Endothelial cell (in vitro differentiated cells): Measurements from ENCODE around the gene DIP2C. TPM values are rescaled to one million over a fixed set of nuclear protein-coding genes. Genes with fewer than 3 reads are reported as not detected.
A peak's percentile ranks its signal among the peaks of the same experiment; 100 is the strongest.

ENCODE experiments used
- DNase-seq: peaks from one replicate; pipeline ENCODE4 v3.0.0; 2021; ENCODE audit warnings: low spot score
- H3K27ac Mint-ChIP-seq: one replicate; pipeline ENCODE4 v1.8.0; 2021; ENCODE audit warnings: mixed read lengths, inconsistent platforms; ENCODE audit not compliant: unreplicated experiment
- H3K27me3 Mint-ChIP-seq: one replicate; pipeline ENCODE4 v1.8.0; 2021; ENCODE audit warnings: mild to moderate bottlenecking, moderate library complexity, mixed read lengths, inconsistent platforms; ENCODE audit not compliant: unreplicated experiment
- H3K36me3 Mint-ChIP-seq: one replicate; pipeline ENCODE4 v1.8.0; 2021; ENCODE audit warnings: mild to moderate bottlenecking, low read depth, mixed read lengths, inconsistent platforms; ENCODE audit not compliant: unreplicated experiment
- H3K4me1 Mint-ChIP-seq: one replicate; pipeline ENCODE4 v1.8.0; 2021; ENCODE audit warnings: mild to moderate bottlenecking, mixed read lengths, inconsistent platforms; ENCODE audit not compliant: unreplicated experiment
- H3K4me3 Mint-ChIP-seq: one replicate; pipeline ENCODE4 v1.8.0; 2021; ENCODE audit warnings: mild to moderate bottlenecking, mixed read lengths, inconsistent platforms; ENCODE audit not compliant: unreplicated experiment
- H3K9me3 Mint-ChIP-seq: one replicate; pipeline ENCODE4 v1.8.0; 2021; ENCODE audit warnings: mixed read lengths, inconsistent platforms; ENCODE audit not compliant: unreplicated experiment
- total RNA-seq: library from RNA; stranded (reverse); fragmentation: NEBNext Ultra II Directional; extraction: Animal tissue kit (Norgen Biotek cat#: 25700); gene quantifications from one replicate; pipeline ENCODE4 v1.2.1, GENCODE V29; 2021; ENCODE audit not compliant: unreplicated experiment
- TF ChIP-seq, protein P1 (sequence below): fragments of 200-600 bp; sonication (generic); IDR thresholded peaks from one replicate; pipeline ENCODE4 v1.5.0; 2021; ENCODE audit warnings: antibody characterized with exemption; ENCODE audit not compliant: unreplicated experiment

Gene DIP2C
- total RNA-seq, 1 donor from 2014 or later: 13.1 TPM

DNA sequence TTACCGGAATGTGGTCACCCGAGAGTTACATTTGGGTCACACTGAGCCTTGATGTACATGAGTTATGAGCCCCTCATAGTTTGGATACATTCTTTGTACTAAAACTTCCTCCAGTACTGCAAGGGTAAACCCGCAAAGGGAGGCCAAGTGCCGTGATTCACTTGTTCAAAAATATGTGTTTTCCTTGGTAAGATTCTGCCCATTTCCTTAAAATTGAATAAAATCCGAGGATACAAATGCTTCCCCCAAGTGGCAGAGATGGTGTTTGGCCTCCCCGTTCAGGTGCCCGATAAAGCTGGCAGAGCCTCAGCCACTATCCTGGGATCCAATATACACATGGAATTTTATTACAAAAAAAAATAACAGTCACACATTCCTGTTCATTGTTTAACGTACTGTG is 268.3 kb downstream of the DIP2C start:
- TF ChIP-seq, protein P1, sequence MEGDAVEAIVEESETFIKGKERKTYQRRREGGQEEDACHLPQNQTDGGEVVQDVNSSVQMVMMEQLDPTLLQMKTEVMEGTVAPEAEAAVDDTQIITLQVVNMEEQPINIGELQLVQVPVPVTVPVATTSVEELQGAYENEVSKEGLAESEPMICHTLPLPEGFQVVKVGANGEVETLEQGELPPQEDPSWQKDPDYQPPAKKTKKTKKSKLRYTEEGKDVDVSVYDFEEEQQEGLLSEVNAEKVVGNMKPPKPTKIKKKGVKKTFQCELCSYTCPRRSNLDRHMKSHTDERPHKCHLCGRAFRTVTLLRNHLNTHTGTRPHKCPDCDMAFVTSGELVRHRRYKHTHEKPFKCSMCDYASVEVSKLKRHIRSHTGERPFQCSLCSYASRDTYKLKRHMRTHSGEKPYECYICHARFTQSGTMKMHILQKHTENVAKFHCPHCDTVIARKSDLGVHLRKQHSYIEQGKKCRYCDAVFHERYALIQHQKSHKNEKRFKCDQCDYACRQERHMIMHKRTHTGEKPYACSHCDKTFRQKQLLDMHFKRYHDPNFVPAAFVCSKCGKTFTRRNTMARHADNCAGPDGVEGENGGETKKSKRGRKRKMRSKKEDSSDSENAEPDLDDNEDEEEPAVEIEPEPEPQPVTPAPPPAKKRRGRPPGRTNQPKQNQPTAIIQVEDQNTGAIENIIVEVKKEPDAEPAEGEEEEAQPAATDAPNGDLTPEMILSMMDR: no peak
- H3K9me3 Mint-ChIP-seq: no peaks in the 10 kb centered on the region
- no peak overlapping the region for H3K27ac Mint-ChIP-seq
- peaks cover 4% of the 10 kb centered on the region for H3K27me3 Mint-ChIP-seq
- no peak overlapping the region for H3K4me3 Mint-ChIP-seq
- H3K36me3 Mint-ChIP-seq: peaks cover 6% of the 10 kb centered on the region
- DNase-seq: no peak
- H3K4me1 Mint-ChIP-seq: no peaks in the 10 kb centered on the region

- H3K4me3 Mint-ChIP-seq: no peak overlapping the region
- no peak for DNase-seq
- peaks cover 4% of the 10 kb centered on the region for H3K27me3 Mint-ChIP-seq
- peaks cover 6% of the 10 kb centered on the region for H3K36me3 Mint-ChIP-seq
- H3K9me3 Mint-ChIP-seq: no peaks in the 10 kb centered on the region
- no peaks in the 10 kb centered on the region for H3K4me1 Mint-ChIP-seq
- H3K27ac Mint-ChIP-seq: no peak overlapping the region
- TF ChIP-seq, protein P1: no peak
Measured at GRCh38 chr10:420154-421121, 269.0 kb downstream of the DIP2C start.

DNA sequence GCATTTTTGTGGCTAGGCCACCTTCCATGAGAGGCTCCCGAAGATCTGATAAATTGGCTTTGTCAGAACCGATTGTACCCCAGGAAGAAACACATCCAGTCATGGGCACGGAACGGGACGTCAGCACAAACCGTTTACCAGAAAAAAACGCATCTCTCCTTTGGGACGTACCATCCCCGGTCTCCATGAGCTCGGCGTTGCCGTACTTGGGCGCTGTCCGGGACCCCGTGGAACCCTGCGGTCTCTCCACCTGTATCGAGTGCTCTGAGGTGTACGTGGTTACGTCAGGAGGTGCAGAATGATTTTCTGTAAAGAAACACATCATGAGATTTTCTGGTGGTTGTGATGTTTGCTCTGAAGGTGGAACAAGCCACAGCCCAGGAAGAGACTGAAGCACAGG is 270.6 kb downstream of the DIP2C start:
- no peak overlapping the region for H3K27ac Mint-ChIP-seq
- peaks cover 4% of the 10 kb centered on the region for H3K27me3 Mint-ChIP-seq
- DNase-seq: no peak
- no peaks in the 10 kb centered on the region for H3K4me1 Mint-ChIP-seq
- TF ChIP-seq, protein P1: no peak
- H3K36me3 Mint-ChIP-seq: peaks cover 7% of the 10 kb centered on the region
- H3K4me3 Mint-ChIP-seq: no peak overlapping the region
- no peaks in the 10 kb centered on the region for H3K9me3 Mint-ChIP-seq

DNA sequence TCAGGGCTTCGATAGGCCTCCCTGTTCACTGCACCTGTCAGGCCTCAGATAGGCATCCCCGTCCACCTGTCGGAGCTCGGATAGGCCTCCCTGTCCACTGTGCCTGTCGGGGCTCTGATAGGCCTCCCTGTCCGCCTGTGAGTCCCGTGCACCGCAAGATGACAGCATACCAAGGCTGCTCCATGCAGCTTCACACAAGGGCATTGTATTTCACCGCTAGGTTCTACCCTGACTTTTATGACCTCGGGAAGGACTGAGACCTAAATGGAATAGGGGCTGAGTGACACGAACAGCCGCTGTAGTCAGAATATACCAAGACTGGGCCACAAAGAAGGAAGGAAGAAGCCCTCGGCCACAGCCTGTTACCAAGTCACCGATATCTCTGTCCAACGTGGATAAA is 271.2 kb downstream of the DIP2C start:
- no peak overlapping the region for H3K4me3 Mint-ChIP-seq
- H3K36me3 Mint-ChIP-seq: peaks cover 12% of the 10 kb centered on the region
- H3K9me3 Mint-ChIP-seq: no peaks in the 10 kb centered on the region
- H3K27ac Mint-ChIP-seq: no peak overlapping the region
- TF ChIP-seq, protein P1: no peak
- peaks cover 4% of the 10 kb centered on the region for H3K27me3 Mint-ChIP-seq
- no peak for DNase-seq
- H3K4me1 Mint-ChIP-seq: no peaks in the 10 kb centered on the region

DNA sequence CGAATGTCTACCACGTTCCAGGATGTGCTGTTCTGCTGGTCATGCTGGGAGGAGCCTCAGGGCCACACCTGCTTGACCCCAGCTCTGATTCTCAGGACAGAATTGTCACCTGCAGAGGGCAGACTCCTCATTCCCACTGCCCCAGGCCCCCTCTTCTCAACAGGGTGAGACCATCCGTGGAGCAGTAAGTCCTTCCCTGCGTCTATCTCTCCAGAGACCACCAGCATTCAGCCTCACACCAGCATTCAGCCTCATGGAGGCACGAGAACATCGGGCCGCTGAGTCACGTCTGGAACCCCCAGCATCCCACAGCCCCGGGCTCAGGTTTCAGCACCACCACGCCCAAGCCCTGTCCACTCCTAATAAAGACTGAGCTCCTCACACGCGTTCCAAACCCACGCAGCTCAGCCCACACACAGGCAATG is 273.4 kb downstream of the DIP2C start:
- peak; percentile 15 for DNase-seq
- TF ChIP-seq, protein P1: no peak
- Mint-ChIP-seq H3K27ac (no peak overlapping the region), H3K27me3 (peaks cover 4% of the 10 kb centered on the region), H3K36me3 (peaks cover 9% of the 10 kb centered on the region), H3K9me3 (no peaks in the 10 kb centered on the region), H3K4me3 (no peak overlapping the region), H3K4me1 (no peaks in the 10 kb centered on the region)
